IMR-90 (cell line): ENCODE measurements around the gene BCDIN3D. TPM values are rescaled to one million over a fixed set of nuclear protein-coding genes. Genes with fewer than 3 reads are reported as not detected.

ENCODE experiments used
- ATAC-seq: fragments of 200-7000 bp; cut with Tn5 transposase; 2 replicates; pipeline ENCODE4 v1.9.1; 2020; ENCODE audit warnings: low read depth, mild to moderate bottlenecking, moderate library complexity
- BruUV-seq: library from RNA; stranded (reverse); fragments of 400-500 nt; replicated peaks from 2 replicates; lab custom pipeline; 2021; lab: Mats Ljungman, UMichigan
- CTCF ChIA-PET: fragments of 300-600 bp; formaldehyde crosslinking; extraction: SDS; loops from one replicate; lab custom pipeline; 2021; ENCODE audit warnings: antibody characterized with exemption; lab: Yijun Ruan, JAX
- POLR2A ChIA-PET: fragments of 300-600 bp; sonication (Branson Sonifier 250); formaldehyde crosslinking; loops from one replicate; lab custom pipeline; 2022; ENCODE audit warnings: antibody characterized with exemption; ENCODE audit not compliant: unreplicated experiment; lab: Charles Lee
- DNase-seq: peaks from one replicate; pipeline ENCODE4 v3.0.0; 2013
- H2AFZ ChIP-seq: replicated peaks from 2 replicates; pipeline ENCODE3; 2013; ENCODE audit warnings: low read length, mild to moderate bottlenecking; ENCODE audit not compliant: poor library complexity
- H2AK5ac ChIP-seq: 2 replicates; pipeline ENCODE4 v1.6.1; 2013; ENCODE audit warnings: low read depth, low read length, inconsistent platforms
- H2AK9ac ChIP-seq: replicated peaks from 2 replicates; pipeline ENCODE3; 2013; ENCODE audit warnings: mild to moderate bottlenecking, low read depth, low read length, moderate library complexity; ENCODE audit not compliant: poor library complexity
- H2BK120ac ChIP-seq: 2 replicates; pipeline ENCODE4 v1.6.1; 2013; ENCODE audit warnings: low read depth, low read length, inconsistent platforms
- H2BK15ac ChIP-seq: 3 replicates; pipeline ENCODE4 v1.6.1; 2013; ENCODE audit warnings: low read depth, low read length, inconsistent platforms
- H2BK20ac ChIP-seq: 2 replicates; pipeline ENCODE4 v1.6.1; 2013; ENCODE audit warnings: low read depth, mild to moderate bottlenecking, inconsistent platforms, low read length, moderate library complexity
- H2BK5ac ChIP-seq: 2 replicates; pipeline ENCODE4 v1.6.1; 2013; ENCODE audit warnings: mild to moderate bottlenecking, low read depth, low read length, inconsistent platforms; ENCODE audit not compliant: poor library complexity, severe bottlenecking
- H3K14ac ChIP-seq: replicated peaks from 2 replicates; pipeline ENCODE4 v1.6.1; 2013; ENCODE audit warnings: low read depth, low read length, inconsistent platforms
- H3K18ac ChIP-seq: 2 replicates; pipeline ENCODE4 v1.6.1; 2013; ENCODE audit warnings: low read depth, low read length, control low read depth
- H3K23ac ChIP-seq: 2 replicates; pipeline ENCODE4 v1.6.1; 2013; ENCODE audit warnings: low read depth, low read length, inconsistent platforms
- H3K27ac ChIP-seq: 2 replicates; pipeline ENCODE4 v1.5.1; 2013; ENCODE audit warnings: mild to moderate bottlenecking, control low read depth, low read length; ENCODE audit not compliant: insufficient read depth
- H3K27me3 ChIP-seq: 2 replicates; pipeline ENCODE4 v1.6.1; 2013; ENCODE audit warnings: low read length; ENCODE audit not compliant: control insufficient read depth, insufficient read depth
- H3K36me3 ChIP-seq: 2 replicates; pipeline ENCODE4 v1.6.1; 2013; ENCODE audit warnings: low read length, mixed read lengths; ENCODE audit not compliant: control insufficient read depth, insufficient read depth
- H3K4ac ChIP-seq: 2 replicates; pipeline ENCODE4 v1.6.1; 2013; ENCODE audit warnings: low read depth, low read length, inconsistent platforms
- H3K4me1 ChIP-seq: 2 replicates; pipeline ENCODE4 v1.6.1; 2013; ENCODE audit warnings: low read length, mixed read lengths; ENCODE audit not compliant: control insufficient read depth, insufficient read depth
- H3K4me2 ChIP-seq: 2 replicates; pipeline ENCODE4 v1.6.1; 2013; ENCODE audit warnings: low read depth, mild to moderate bottlenecking, control low read depth, low read length, moderate library complexity
- H3K4me3 ChIP-seq: 2 replicates; pipeline ENCODE4 v1.5.1; 2013; ENCODE audit warnings: low read depth, mild to moderate bottlenecking, control low read depth, low read length, moderate library complexity; ENCODE audit not compliant: insufficient read depth
- H3K56ac ChIP-seq: 2 replicates; pipeline ENCODE4 v1.6.1; 2013; ENCODE audit warnings: low read length, inconsistent platforms; ENCODE audit not compliant: insufficient read depth; ENCODE audit errors: extremely low read depth
- H3K79me1 ChIP-seq, 2 experiments: 2 replicates each; pipeline ENCODE4 v1.6.1; 2013; ENCODE audit warnings: low read length in 2 of 2, inconsistent platforms in 1 of 2, low read depth in 1 of 2
- H3K9ac ChIP-seq: 2 replicates; pipeline ENCODE4 v1.6.1; 2013; ENCODE audit warnings: low read depth, low read length, control low read depth
- H3K9me1 ChIP-seq: 2 replicates; pipeline ENCODE4 v1.6.1; 2013; ENCODE audit warnings: low read length, inconsistent platforms; ENCODE audit not compliant: insufficient read depth
- H3K9me3 ChIP-seq: 2 replicates; pipeline ENCODE4 v1.6.1; 2013; ENCODE audit warnings: low read length; ENCODE audit not compliant: control insufficient read depth, insufficient read depth
- H4K20me1 ChIP-seq: 2 replicates; pipeline ENCODE4 v1.6.1; 2013; ENCODE audit warnings: low read length, inconsistent platforms; ENCODE audit not compliant: insufficient read depth
- H4K5ac ChIP-seq: 2 replicates; pipeline ENCODE4 v1.6.1; 2013; ENCODE audit warnings: mild to moderate bottlenecking, low read depth, low read length, control low read depth
- H4K8ac ChIP-seq, 2 experiments: 2 replicates each; pipeline ENCODE4 v1.6.1; 2013; ENCODE audit warnings: low read depth in 2 of 2, low read length in 2 of 2, control low read depth in 1 of 2, inconsistent platforms in 1 of 2
- H4K91ac ChIP-seq: 2 replicates; pipeline ENCODE4 v1.6.1; 2013; ENCODE audit warnings: low read depth, low read length, inconsistent platforms; ENCODE audit not compliant: insufficient read depth
- BHLHE40 ChIP-seq: fragments of 150-350 bp; IDR thresholded peaks from 2 replicates; pipeline ENCODE4 v1.6.1; 2016; ENCODE audit warnings: mild to moderate bottlenecking, low read depth, low read length
- CEBPB ChIP-seq: IDR thresholded peaks from 2 replicates; pipeline ENCODE4 v1.6.1; 2012; ENCODE audit warnings: low read depth, low read length, improper control_type of control experiment
- CTCF ChIP-seq: conservative IDR thresholded peaks from 2 replicates; pipeline ENCODE4 v1.5.1; 2012; ENCODE audit warnings: mild to moderate bottlenecking, low read depth, low read length, improper control_type of control experiment
- ELK1 ChIP-seq: fragments of 150-350 bp; IDR thresholded peaks from 2 replicates; pipeline ENCODE4 v1.6.1; 2016; ENCODE audit warnings: low read depth, mild to moderate bottlenecking, low read length, moderate library complexity, borderline replicate concordance
- FOS ChIP-seq: fragments of 150-350 bp; IDR thresholded peaks from 2 replicates; pipeline ENCODE4 v1.6.1; 2016; ENCODE audit warnings: low read depth, low read length
- MAFK ChIP-seq: IDR thresholded peaks from 2 replicates; pipeline ENCODE4 v1.6.1; 2012; ENCODE audit warnings: low read depth, low read length, improper control_type of control experiment
- MAZ ChIP-seq: IDR thresholded peaks from 2 replicates; pipeline ENCODE4 v1.6.1; 2012; ENCODE audit warnings: low read depth, mild to moderate bottlenecking, low read length, improper control_type of control experiment, moderate library complexity, borderline replicate concordance
- MXI1 ChIP-seq: IDR thresholded peaks from 2 replicates; pipeline ENCODE4 v1.6.1; 2012; ENCODE audit warnings: low read depth, mild to moderate bottlenecking, low read length, moderate library complexity, borderline replicate concordance
- NFE2L2 ChIP-seq: fragments of 150-350 bp; IDR thresholded peaks from 2 replicates; pipeline ENCODE4 v1.6.1; 2016; ENCODE audit warnings: low read depth, mild to moderate bottlenecking, low read length
- RCOR1 ChIP-seq: IDR thresholded peaks from 2 replicates; pipeline ENCODE4 v1.6.1; 2012; ENCODE audit warnings: mild to moderate bottlenecking, low read length, improper control_type of control experiment; ENCODE audit not compliant: insufficient replicate concordance
- RFX5 ChIP-seq: IDR thresholded peaks from 2 replicates; pipeline ENCODE4 v1.8.0; 2012; ENCODE audit warnings: low read depth, mild to moderate bottlenecking, low read length, moderate library complexity
- SMC3 ChIP-seq: fragments of 150-350 bp; IDR thresholded peaks from 2 replicates; pipeline ENCODE4 v1.6.1; 2016; ENCODE audit warnings: low read depth, mild to moderate bottlenecking, antibody characterized with exemption, low read length, moderate library complexity
- USF2 ChIP-seq: fragments of 150-350 bp; IDR thresholded peaks from 2 replicates; pipeline ENCODE4 v1.6.1; 2017; ENCODE audit warnings: mild to moderate bottlenecking, antibody characterized with exemption, low read length, low read depth
- WGBS, 2 experiments: methylation state at CpG; one replicate each; pipeline versions ENCODE4 v1.1.5 to v1.1.7; 2013; ENCODE audit warnings: missing lambda C conversion rate in 2 of 2; ENCODE audit not compliant: insufficient read length in 1 of 2; ENCODE audit errors: extremely low coverage in 2 of 2; 5-methylcytosine and 5-hydroxymethylcytosine counted together
- dilution Hi-C: fragments of 300-500 bp; cut with HindIII; formaldehyde crosslinking; loops from one replicate; pipeline ENCODE4 v1.14.3; 2018; ENCODE audit warnings: low sequenced_read_pairs; ENCODE audit not compliant: unreplicated experiment
- in situ Hi-C: fragments of 300-500 bp; cut with MboI; formaldehyde crosslinking; loops from 3 replicates; pipeline ENCODE4 v1.14.3; 2019; ENCODE audit warnings: low sequenced_read_pairs, inconsistent platforms, mixed read lengths
- intact Hi-C: fragments of 100-400 bp; cut with micrococcal nuclease; formaldehyde crosslinking; loops from 2 replicates; pipeline ENCODE4 v1.10.0; 2022
- polyA plus RNA-seq, 3 experiments: library from polyadenylated mRNA; depleted of rRNA; stranded (reverse); fragments of >200 nt; gene quantifications; 2 replicates each; pipeline ENCODE4 v1.2.3, GENCODE V29; 2012; ENCODE audit warnings: low replicate concordance in 1 of 3
- total RNA-seq: library from RNA; depleted of rRNA; stranded (reverse); fragments of >200 nt; gene quantifications from 2 replicates; pipeline ENCODE4 v1.2.3, GENCODE V29; 2012

BCDIN3D gene
- total and polyA plus RNA-seq, 2 of the 4 experiments (the other 2 are of a cell fraction) = 2.3 TPM

GRCh38 chr12:49847161-49847560 lies 4.3 kb upstream of the BCDIN3D start:
- Histone ChIP-seq H2BK20ac (no peak overlapping the region), H3K9me1 (no peaks in the 10 kb centered on the region), H4K5ac (no peak overlapping the region), H3K27me3 (peaks cover 23% of the 10 kb centered on the region), H3K56ac (no peak overlapping the region), H3K4me2 (no peak overlapping the region), H3K27ac (no peak overlapping the region), H3K9me3 (peaks cover 3% of the 10 kb centered on the region; the same call in 1 of the 2 replicates), H2BK120ac (no peak overlapping the region), H3K4me3 (no peak overlapping the region), H3K18ac (no peak overlapping the region), H3K36me3 (no peaks in the 10 kb centered on the region), H3K4ac (no peak overlapping the region), H4K20me1 (no peaks in the 10 kb centered on the region), H3K79me1 (peaks cover 0 to 11% of the 10 kb centered on the region in 2 experiments; a peak in 1 of 4 replicates), H2BK5ac (no peak overlapping the region), H3K23ac (no peak overlapping the region), H2BK15ac (no peak overlapping the region), H3K4me1 (no peaks in the 10 kb centered on the region), H3K9ac (no peak overlapping the region), H2AK5ac (no peak overlapping the region), H2AFZ (no peak overlapping the region), H4K8ac (no peak overlapping the region), H2AK9ac (no peak overlapping the region), H4K91ac (no peak overlapping the region), H3K14ac (no peak overlapping the region)
- CTCF ChIA-PET = no interaction called here
- ATAC-seq = no peak
- BruUV-seq = no TSS peak
- WGBS, 2 experiments = no CpG with 5 or more reads among the region's 2 CpGs
- POLR2A ChIA-PET = no interaction called here
- TF ChIP-seq CTCF = no peak
- no peak for TF ChIP-seq MXI1
- TF ChIP-seq NFE2L2 = no peak
- no peak for TF ChIP-seq MAZ
- no peak for TF ChIP-seq USF2
- TF ChIP-seq RFX5 = no peak
- no peak for TF ChIP-seq BHLHE40
- TF ChIP-seq RCOR1 = no peak
- no peak for TF ChIP-seq CEBPB
- TF ChIP-seq SMC3 = no peak
- no peak for TF ChIP-seq FOS
- no peak for TF ChIP-seq ELK1
- no peak for TF ChIP-seq MAFK
- in situ Hi-C loops (no loop called here), dilution Hi-C loops (no loop called here), intact Hi-C loops (no loop called here)
- DNase-seq = no peak
